SH-SY5Y (cell line): Measurements from ENCODE around the gene ARFRP1.

Experiments used
- GATA2 ChIP-seq: IDR thresholded peaks from 2 replicates; pipeline ENCODE4 v1.6.1; 2011; ENCODE audit warnings: mild to moderate bottlenecking, low read depth, low read length
- GATA3 ChIP-seq: IDR thresholded peaks from 2 replicates; pipeline ENCODE4 v1.6.1; 2011; ENCODE audit warnings: low read depth, mild to moderate bottlenecking, low read length, moderate library complexity

Gene ARFRP1

GRCh38 chr20:63685269-63686026, 22.3 kb downstream of the ARFRP1 start:
- TF ChIP-seq GATA3 (no peak), GATA2 (no peak)

- no peak for TF ChIP-seq GATA3
- no peak for TF ChIP-seq GATA2
Measured at GRCh38 chr20:63682384-63683139, 25.2 kb downstream of the ARFRP1 start.

- TF ChIP-seq GATA3 (no peak), GATA2 (no peak)
Measured at GRCh38 chr20:63681609-63682142, 26.1 kb downstream of the ARFRP1 start.

- no peak for TF ChIP-seq GATA2
- TF ChIP-seq GATA3, result no peak
Measured at GRCh38 chr20:63680857-63681608, 26.7 kb downstream of the ARFRP1 start.

- TF ChIP-seq GATA3 (no peak), GATA2 (no peak)
Measured at GRCh38 chr20:63680427-63680826, 27.3 kb downstream of the ARFRP1 start.

- no peak for TF ChIP-seq GATA2
- TF ChIP-seq GATA3, result no peak
Measured at GRCh38 chr20:63679799-63680305, 27.9 kb downstream of the ARFRP1 start.

GRCh38 chr20:63678667-63679465, 28.9 kb downstream of the ARFRP1 start:
- TF ChIP-seq GATA2 (no peak), GATA3 (no peak)

- TF ChIP-seq GATA2 (no peak), GATA3 (no peak)
Measured at GRCh38 chr20:63678071-63678470, 29.7 kb downstream of the ARFRP1 start.

GRCh38 chr20:63675681-63676368, 32.0 kb downstream of the ARFRP1 start:
- TF ChIP-seq GATA3 (no peak), GATA2 (no peak)

GRCh38 chr20:63673951-63674350, 33.8 kb downstream of the ARFRP1 start:
- no peak for TF ChIP-seq GATA3

- no peak for TF ChIP-seq GATA3
- no peak for TF ChIP-seq GATA2
Measured at GRCh38 chr20:63672666-63673065, 35.1 kb downstream of the ARFRP1 start.

- no peak for TF ChIP-seq GATA2
- no peak for TF ChIP-seq GATA3
Measured at GRCh38 chr20:63668351-63668750, 39.4 kb downstream of the ARFRP1 start.

- TF ChIP-seq GATA2 (no peak), GATA3 (no peak)
Measured at GRCh38 chr20:63667858-63668257, 39.9 kb downstream of the ARFRP1 start.

GRCh38 chr20:63665708-63666107, 42.1 kb downstream of the ARFRP1 start:
- no peak for TF ChIP-seq GATA2
